SU-DHL-6 (cell line): Measurements from ENCODE around the gene OSTC.

Experiments used
- H2AFZ ChIP-seq: fragments of 200-600 bp; sonication (generic); 2 replicates; pipeline ENCODE4 v1.6.1; 2014; ENCODE audit warnings: low read depth, mild to moderate bottlenecking, moderate library complexity, mixed read lengths, antibody characterized with exemption, low read length; ENCODE audit not compliant: severe bottlenecking
- H3F3A ChIP-seq: fragments of 200-600 bp; shearing (Covaris generic); 2 replicates; pipeline ENCODE4 v1.6.0; 2016; ENCODE audit warnings: antibody characterized with exemption, mild to moderate bottlenecking; ENCODE audit not compliant: insufficient read depth
- H3K27ac ChIP-seq: fragments of 200-600 bp; sonication (generic); 2 replicates; pipeline ENCODE4 v1.5.1; 2016; ENCODE audit warnings: low read depth, mild to moderate bottlenecking, low read length, moderate library complexity, mixed read lengths
- H3K27me3 ChIP-seq: fragments of 200-600 bp; sonication (generic), shearing (Covaris generic); 2 replicates; pipeline ENCODE4 v1.6.0; 2014; ENCODE audit warnings: mild to moderate bottlenecking, low read length
- H3K36me3 ChIP-seq: fragments of 200-600 bp; sonication (generic); 2 replicates; pipeline ENCODE4 v1.6.1; 2014; ENCODE audit warnings: mild to moderate bottlenecking, low read length, mixed read lengths
- H3K4me2 ChIP-seq: fragments of 300-600, 200-600 bp; shearing (Covaris generic), sonication (generic); 2 replicates; pipeline ENCODE4 v1.6.0; 2014; ENCODE audit warnings: low read length, low read depth, mild to moderate bottlenecking; ENCODE audit not compliant: poor library complexity, severe bottlenecking
- H3K4me3 ChIP-seq: fragments of 200-600 bp; sonication (generic); 2 replicates; pipeline ENCODE4 v1.5.1; 2014; ENCODE audit warnings: antibody characterized with exemption, low read length, mild to moderate bottlenecking, mixed read lengths; ENCODE audit not compliant: insufficient read depth, poor library complexity, severe bottlenecking
- H3K79me2 ChIP-seq: fragments of 200-600 bp; sonication (generic); 2 replicates; pipeline ENCODE4 v1.6.1; 2014; ENCODE audit warnings: mild to moderate bottlenecking, low read length, moderate library complexity; ENCODE audit not compliant: insufficient read depth
- H3K9ac ChIP-seq: fragments of 200-600 bp; sonication (generic); 2 replicates; pipeline ENCODE4 v1.7.0; 2014; ENCODE audit warnings: mild to moderate bottlenecking, low read length
- H3K9me2 ChIP-seq: fragments of 200-600 bp; sonication (generic); replicated peaks from 2 replicates; pipeline ENCODE4 v1.6.1; 2014; ENCODE audit warnings: low read length; ENCODE audit not compliant: insufficient read depth
- H3K9me3 ChIP-seq: fragments of 200-600 bp; sonication (generic); 2 replicates; pipeline ENCODE4 v1.6.1; 2014; ENCODE audit warnings: low read length, mixed read lengths; ENCODE audit not compliant: insufficient read depth
- H4K20me1 ChIP-seq: fragments of 200-600 bp; sonication (generic); 2 replicates; pipeline ENCODE4 v1.6.1; 2014; ENCODE audit warnings: low read depth, mild to moderate bottlenecking, antibody characterized with exemption, low read length, moderate library complexity, mixed read lengths
- CTCF ChIP-seq: fragments of 200-600 bp; sonication (generic); IDR thresholded peaks from one replicate; pipeline ENCODE4 v1.5.1; 2017; ENCODE audit warnings: antibody characterized with exemption, mild to moderate bottlenecking, low read length, moderate library complexity; ENCODE audit not compliant: insufficient read depth, poor library complexity, severe bottlenecking
- EZH2phosphoT487 ChIP-seq: fragments of 200-600 bp; sonication (generic), shearing (Covaris generic); conservative IDR thresholded peaks from 2 replicates; pipeline ENCODE4 v1.6.1; 2018; ENCODE audit warnings: mild to moderate bottlenecking, antibody characterized with exemption, low read length, moderate library complexity, mixed read lengths

Gene OSTC

GRCh38 chr4:108612365-108612764, 38.0 kb upstream of the OSTC start:
- Histone ChIP-seq H2AFZ (no peak overlapping the region), H3K9me2 (no peaks in the 10 kb centered on the region)

DNA sequence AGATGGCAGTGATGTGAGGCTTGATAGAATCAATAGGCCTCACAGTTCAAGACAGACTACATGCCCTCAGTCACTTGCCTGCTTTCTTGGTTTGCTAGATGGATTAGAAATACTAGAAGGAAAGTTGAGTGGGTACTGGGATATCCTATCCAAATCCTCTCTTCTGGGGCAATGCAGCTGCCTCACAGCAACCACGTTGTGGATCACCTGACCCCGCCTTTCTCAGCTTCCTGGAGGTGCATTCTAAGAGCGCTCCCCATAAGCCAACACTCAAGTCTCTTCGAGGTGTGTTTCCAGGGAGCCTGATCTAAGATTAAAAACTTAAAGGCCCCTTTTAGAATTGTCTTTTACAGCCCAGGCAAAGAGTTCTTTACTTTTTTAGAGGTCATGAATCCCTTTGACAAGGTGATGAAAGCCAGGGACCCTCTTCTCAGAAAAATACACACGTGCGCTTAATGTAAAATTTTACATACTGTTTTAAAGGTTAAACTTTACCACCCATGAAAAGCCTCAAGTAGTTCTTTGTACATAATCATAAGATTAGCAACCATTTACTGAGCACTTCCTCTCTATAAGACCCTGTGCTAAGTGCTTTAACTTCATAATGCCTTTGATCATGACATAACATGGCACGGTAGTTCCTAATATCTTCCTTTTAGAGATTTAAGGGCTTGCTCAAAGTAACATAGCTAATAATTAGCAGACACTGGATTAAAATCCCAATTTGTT, 30.9 kb upstream of the OSTC start:
- H3K4me3 ChIP-seq = peak overlapping the region; percentile 71
- H3K4me2 ChIP-seq = peak overlapping the region; percentile 96
- no peaks in the 10 kb centered on the region for H3K27me3 ChIP-seq
- TF ChIP-seq CTCF = no peak
- TF ChIP-seq EZH2phosphoT487 = no peak
- H3K9me3 ChIP-seq = no peaks in the 10 kb centered on the region
- H3F3A ChIP-seq = no peaks in the 10 kb centered on the region
- H2AFZ ChIP-seq = peak overlapping the region; percentile 56
- H3K36me3 ChIP-seq = peaks cover 21% of the 10 kb centered on the region
- H3K9me2 ChIP-seq = no peaks in the 10 kb centered on the region
- H3K9ac ChIP-seq = peak overlapping the region; percentile 61
- 0 out of 2 replicates have a peak, but pooled peaks cover 7% of the 10 kb centered on the region for H4K20me1 ChIP-seq
- peak overlapping the region; percentile 48 for H3K27ac ChIP-seq
- peaks cover 57% of the 10 kb centered on the region for H3K79me2 ChIP-seq

More at GRCh38 chr4:108612365-108612764, 38.0 kb upstream of the OSTC start:
- Histone ChIP-seq H3K9ac (no peak overlapping the region), H3K9me3 (no peaks in the 10 kb centered on the region), H3K27ac (no peak overlapping the region), H3K79me2 (0 out of 2 replicates have a peak, but pooled peaks cover 1% of the 10 kb centered on the region), H3K27me3 (no peaks in the 10 kb centered on the region), H3K4me3 (no peak overlapping the region), H3F3A (no peaks in the 10 kb centered on the region), H4K20me1 (no peaks in the 10 kb centered on the region), H3K4me2 (no peak overlapping the region), H3K36me3 (peaks cover 4% of the 10 kb centered on the region; the same call in 1 of the 2 replicates)
- TF ChIP-seq EZH2phosphoT487 (no peak), CTCF (no peak)

DNA sequence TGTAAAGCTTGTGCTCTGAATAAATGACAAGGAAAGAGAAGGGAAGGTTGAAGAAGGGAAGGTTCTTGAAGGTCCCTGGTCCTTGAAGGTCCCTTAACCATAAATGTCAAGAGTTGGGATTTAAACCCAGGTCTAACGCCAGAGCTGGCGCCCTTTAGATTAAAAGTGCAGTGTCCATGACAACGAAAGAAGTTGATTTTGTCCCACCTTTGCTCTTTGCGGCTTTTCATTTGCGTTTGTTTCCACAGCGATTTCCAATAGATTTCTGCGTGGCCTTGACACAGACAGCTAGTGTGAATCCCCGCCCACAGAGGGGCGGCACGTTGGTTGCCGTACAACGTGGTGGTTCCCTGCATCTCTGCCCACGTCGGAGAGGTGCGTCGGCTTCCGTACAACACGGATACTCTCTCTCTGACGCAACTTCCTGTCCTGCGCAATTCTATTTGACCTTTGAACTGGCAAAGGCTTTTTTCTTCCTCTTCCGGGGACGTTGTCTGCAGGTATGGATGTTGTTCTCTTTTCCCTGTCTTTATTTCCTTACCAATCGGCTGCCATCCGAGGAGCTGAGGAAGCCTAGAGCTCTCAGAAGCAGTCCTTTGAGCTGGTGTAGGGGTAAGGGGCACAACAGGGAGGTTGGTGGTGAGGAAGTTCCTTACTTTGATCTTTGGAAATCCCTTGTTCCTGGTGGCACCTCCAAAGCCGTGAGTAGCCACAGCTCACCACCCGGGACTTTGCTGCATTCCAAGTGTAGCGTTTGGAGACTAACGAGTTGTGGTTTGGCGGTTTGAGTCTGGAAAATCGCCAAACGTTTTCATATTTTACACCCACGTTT, 30.1 kb upstream of the OSTC start, which contains the start of gene RPL34:
Gene RPL34, plus strand, starts transcription at position 476 of the 832 bp plus-strand sequence. CDS start 1,384 bp downstream, outside the sequence.
- no peaks in the 10 kb centered on the region for H3K27me3 ChIP-seq
- H3K9ac ChIP-seq = peak within 1 kb of the TSS; percentile 95
- no peaks in the 10 kb centered on the region for H3K9me3 ChIP-seq
- H4K20me1 ChIP-seq = 0 out of 2 replicates have a peak, but pooled peaks cover 7% of the 10 kb centered on the region
- H3K79me2 ChIP-seq = peaks cover 57% of the 10 kb centered on the region
- peak within 1 kb of the TSS; percentile 57 for H3K27ac ChIP-seq
- peak within 1 kb of the TSS; percentile 97 for H3K4me3 ChIP-seq
- TF ChIP-seq CTCF (no peak), EZH2phosphoT487 (no peak)
- peak within 1 kb of the TSS; percentile 96 for H3K4me2 ChIP-seq
- H3K9me2 ChIP-seq = no peaks in the 10 kb centered on the region
- H3K36me3 ChIP-seq = peaks cover 21% of the 10 kb centered on the region
- H2AFZ ChIP-seq = peak within 1 kb of the TSS; percentile 56
- H3F3A ChIP-seq = no peaks in the 10 kb centered on the region
